H1 (cell line): ENCODE results near the gene LCE5A. TPM values are rescaled to one million over a fixed set of nuclear protein-coding genes. Genes with fewer than 3 reads are reported as not detected.

Experiments
- CTCF ChIA-PET: fragments of 300-600 bp; sonication (Branson Sonifier 250); formaldehyde crosslinking; loops from one replicate; lab custom pipeline; 2021; ENCODE audit not compliant: partially characterized antibody; lab: Charles Lee
- POLR2A ChIA-PET: fragments of 300-600 bp; sonication (Branson Sonifier 250); formaldehyde crosslinking; loops from one replicate; lab custom pipeline; 2021; ENCODE audit warnings: inconsistent platforms; ENCODE audit not compliant: partially characterized antibody; lab: Charles Lee
- DNase-seq, 2 experiments: peaks; one replicate each; pipeline versions ENCODE4 v3.0.0 to v3.0.0-alpha.2; 2010 to 2022; ENCODE audit warnings: low spot score in 2 of 2, low read depth in 1 of 2, mixed read lengths in 1 of 2
- FAIRE-seq: peaks from 2 replicates; lab custom pipeline; 2011; peaks lifted over from hg19 to GRCh38; lab: Jason Lieb, UNC
- H2AFZ ChIP-seq: 2 replicates; pipeline ENCODE4 v1.8.1; 2012; ENCODE audit warnings: low read length, inconsistent platforms
- H2AK5ac ChIP-seq: 2 replicates; pipeline ENCODE4 v1.6.1; 2013; ENCODE audit warnings: low read depth, low read length
- H2BK120ac ChIP-seq: replicated peaks from 2 replicates; pipeline ENCODE3; 2013; ENCODE audit warnings: low read depth, low read length, inconsistent platforms
- H2BK12ac ChIP-seq: 2 replicates; pipeline ENCODE4 v1.6.1; 2013; ENCODE audit warnings: low read depth, low read length
- H2BK15ac ChIP-seq: 2 replicates; pipeline ENCODE4 v1.6.1; 2013; ENCODE audit warnings: low read length
- H2BK20ac ChIP-seq: 2 replicates; pipeline ENCODE4 v1.6.1; 2013; ENCODE audit warnings: low read length
- H2BK5ac ChIP-seq: 2 replicates; pipeline ENCODE4 v1.6.1; 2013; ENCODE audit warnings: low read depth, low read length
- H3K14ac ChIP-seq: 2 replicates; pipeline ENCODE4 v1.6.1; 2013; ENCODE audit warnings: inconsistent platforms; ENCODE audit not compliant: insufficient read length
- H3K18ac ChIP-seq: 2 replicates; pipeline ENCODE4 v1.6.1; 2013; ENCODE audit warnings: low read length; ENCODE audit errors: extremely low read depth
- H3K23ac ChIP-seq: 2 replicates; pipeline ENCODE4 v1.6.1; 2013; ENCODE audit warnings: inconsistent platforms; ENCODE audit not compliant: insufficient read length
- H3K23me2 ChIP-seq: 2 replicates; pipeline ENCODE4 v1.6.1; 2013; ENCODE audit warnings: low read depth, low read length
- H3K27ac ChIP-seq: 2 replicates; pipeline ENCODE4 v1.6.1; 2011; ENCODE audit warnings: low read depth, low read length, inconsistent platforms
- H3K27me3 ChIP-seq, 4 experiments: replicated peaks in 1 of 4; 1 replicate in 1 of 4; 2 replicates in 3 of 4; pipeline versions ENCODE4 v1.6.1 to v1.8.1; 2011 to 2013; ENCODE audit warnings: low read length in 3 of 4, mild to moderate bottlenecking in 3 of 4, inconsistent platforms in 2 of 4, mixed read lengths in 2 of 4, moderate library complexity in 1 of 4; ENCODE audit not compliant: control insufficient read depth in 3 of 4, insufficient read depth in 3 of 4; ENCODE audit errors: extremely low read depth in 1 of 4
- H3K36me3 ChIP-seq, 4 experiments: 2 replicates each; pipeline versions ENCODE4 v1.6.1 to v1.8.1; 2011 to 2013; ENCODE audit warnings: mild to moderate bottlenecking in 4 of 4, low read length in 3 of 4, moderate library complexity in 2 of 4, control low read depth in 1 of 4, inconsistent platforms in 1 of 4; ENCODE audit not compliant: insufficient read depth in 4 of 4, control insufficient read depth in 2 of 4
- H3K4ac ChIP-seq: replicated peaks from 2 replicates; pipeline ENCODE3; 2013; ENCODE audit warnings: low read length, low read depth, mixed read lengths, inconsistent platforms; ENCODE audit not compliant: insufficient read length
- H3K4me1 ChIP-seq, 4 experiments: replicated peaks in 1 of 4; 1 replicate in 1 of 4; 2 replicates in 3 of 4; pipeline versions ENCODE4 v1.6.1 to v1.8.1; 2011 to 2013; ENCODE audit warnings: low read length in 3 of 4, inconsistent platforms in 2 of 4, mixed read lengths in 1 of 4; ENCODE audit not compliant: insufficient read depth in 4 of 4, control insufficient read depth in 3 of 4
- H3K4me2 ChIP-seq, 2 experiments: 2 replicates each; pipeline versions ENCODE4 v1.6.1 to v1.8.1; 2011 to 2013; ENCODE audit warnings: low read depth in 2 of 2, low read length in 2 of 2, control low read depth in 1 of 2, inconsistent platforms in 1 of 2, mild to moderate bottlenecking in 1 of 2; ENCODE audit not compliant: insufficient read depth in 1 of 2
- H3K4me3 ChIP-seq, 4 experiments: fragments of 200-600, 300-600 bp in 1 of 4; sonication (generic), shearing (Covaris generic), sonication (Bioruptor Twin) in 1 of 4; 2 replicates each; pipeline versions ENCODE4 v1.5.1 to v1.8.1; 2011 to 2016; ENCODE audit warnings: low read length in 4 of 4, low read depth in 3 of 4, control low read depth in 2 of 4, inconsistent platforms in 2 of 4, mild to moderate bottlenecking in 2 of 4, mixed read lengths in 1 of 4, moderate library complexity in 1 of 4; ENCODE audit not compliant: insufficient read depth in 2 of 4; ENCODE audit errors: extremely low read depth in 1 of 4
- H3K56ac ChIP-seq: replicated peaks from 2 replicates; pipeline ENCODE3; 2013; ENCODE audit warnings: low read depth, mild to moderate bottlenecking, mixed read lengths, low read length, inconsistent platforms; ENCODE audit not compliant: insufficient read length
- H3K79me1 ChIP-seq: 2 replicates; pipeline ENCODE4 v1.6.1; 2013; ENCODE audit warnings: low read depth, low read length, control low read depth
- H3K79me2 ChIP-seq, 2 experiments: 2 replicates each; pipeline versions ENCODE4 v1.6.1 to v1.8.1; 2012 to 2013; ENCODE audit warnings: low read length in 2 of 2, mild to moderate bottlenecking in 2 of 2, inconsistent platforms in 1 of 2; ENCODE audit not compliant: insufficient read depth in 2 of 2, control insufficient read depth in 1 of 2
- H3K9ac ChIP-seq, 4 experiments: replicated peaks in 1 of 4; 1 replicate in 1 of 4; 2 replicates in 3 of 4; pipeline versions ENCODE4 v1.6.1 to v1.8.1; 2011 to 2013; ENCODE audit warnings: low read depth in 3 of 4, low read length in 3 of 4, control low read depth in 2 of 4, mild to moderate bottlenecking in 2 of 4, moderate library complexity in 2 of 4, inconsistent platforms in 1 of 4; ENCODE audit errors: extremely low read depth in 1 of 4
- H3K9me3 ChIP-seq, 2 experiments: 2 replicates each; pipeline versions ENCODE4 v1.6.1 to v1.8.1; 2012 to 2013; ENCODE audit warnings: mild to moderate bottlenecking in 2 of 2, moderate library complexity in 2 of 2, control low read depth in 1 of 2, inconsistent platforms in 1 of 2, low read depth in 1 of 2, low read length in 1 of 2, mixed read lengths in 1 of 2; ENCODE audit not compliant: insufficient read depth in 2 of 2
- H4K20me1 ChIP-seq, 2 experiments: replicated peaks in 1 of 2; 2 replicates each; pipeline versions ENCODE3 to v1.8.1; 2011 to 2013; ENCODE audit warnings: inconsistent platforms in 2 of 2, low read length in 2 of 2, mild to moderate bottlenecking in 1 of 2; ENCODE audit not compliant: insufficient read depth in 2 of 2, control insufficient read depth in 1 of 2
- H4K5ac ChIP-seq: 2 replicates; pipeline ENCODE4 v1.6.1; 2013; ENCODE audit warnings: low read length, low read depth, mixed read lengths, inconsistent platforms; ENCODE audit not compliant: insufficient read length
- H4K8ac ChIP-seq: 2 replicates; pipeline ENCODE4 v1.8.0; 2013; ENCODE audit warnings: mild to moderate bottlenecking, moderate library complexity, low read length, inconsistent platforms; ENCODE audit not compliant: insufficient read depth; ENCODE audit errors: extremely low read depth
- H4K91ac ChIP-seq: replicated peaks from 2 replicates; pipeline ENCODE3; 2013; ENCODE audit warnings: low read length, mixed read lengths, inconsistent platforms; ENCODE audit not compliant: insufficient read length
- BRCA1 ChIP-seq: IDR thresholded peaks from 2 replicates; pipeline ENCODE4 v1.6.1; 2012; ENCODE audit warnings: low read depth, low read length, improper control_type of control experiment
- HDAC6 ChIP-seq: IDR thresholded peaks from one replicate; pipeline ENCODE4 v1.7.1; 2012; ENCODE audit warnings: low read depth, mild to moderate bottlenecking, inconsistent platforms, low read length, moderate library complexity
- JUND ChIP-seq: IDR thresholded peaks from 2 replicates; pipeline ENCODE4 v1.6.1; 2011; ENCODE audit warnings: mild to moderate bottlenecking, improper control_type of control experiment, low read length
- PHF8 ChIP-seq: fragments of 200-600 bp; sonication (generic); conservative IDR thresholded peaks from 2 replicates; pipeline ENCODE4 v1.7.1; 2012; ENCODE audit warnings: low read depth, mild to moderate bottlenecking, inconsistent platforms, low read length, moderate library complexity
- RBBP5 ChIP-seq: IDR thresholded peaks from 2 replicates; pipeline ENCODE4 v1.7.1; 2012; ENCODE audit warnings: low read depth, mild to moderate bottlenecking, inconsistent platforms, low read length, moderate library complexity, borderline replicate concordance
- SP2 ChIP-seq: IDR thresholded peaks from 2 replicates; pipeline ENCODE4 v1.6.1; 2012; ENCODE audit warnings: mild to moderate bottlenecking, low read length, inconsistent platforms
- SP4 ChIP-seq: IDR thresholded peaks from 2 replicates; pipeline ENCODE4 v1.6.1; 2012; ENCODE audit warnings: low read length, inconsistent platforms
- SUZ12 ChIP-seq: fragments of 200-600 bp; sonication (generic); IDR thresholded peaks from 2 replicates; pipeline ENCODE4 v1.6.1; 2012; ENCODE audit warnings: mild to moderate bottlenecking, inconsistent platforms, low read length, moderate library complexity, mixed read lengths
- TAF7 ChIP-seq: optimal IDR thresholded peaks from 2 replicates; pipeline ENCODE3; 2011; ENCODE audit warnings: low read depth, mild to moderate bottlenecking, inconsistent platforms, low read length, moderate library complexity, borderline replicate concordance
- WGBS, 2 experiments: shearing (Covaris generic) in 1 of 2; methylation state at CpG; one replicate each; pipeline versions ENCODE4 v1.1.6 to v1.1.7; 2013 to 2015; ENCODE audit warnings: low lambda C conversion rate in 2 of 2, mixed read lengths in 2 of 2, inconsistent platforms in 1 of 2, low coverage in 1 of 2, missing lambda C conversion rate in 1 of 2; ENCODE audit not compliant: insufficient replicate concordance in 2 of 2, insufficient coverage in 1 of 2, insufficient read length in 1 of 2; ENCODE audit errors: extremely low coverage in 1 of 2, missing lambda C conversion rate in 1 of 2; 5-methylcytosine and 5-hydroxymethylcytosine counted together
- polyA plus RNA-seq, 7 experiments: library from polyadenylated mRNA; depleted of rRNA in 3 of 7; stranded (reverse) in 5 of 7; unstranded in 2 of 7; fragments of >200 nt in 5 of 7; fragments of 200-250 nt in 2 of 7; gene quantifications; 1 replicate in 5 of 7; 2 replicates in 1 of 7; 4 replicates in 1 of 7; pipeline versions ENCODE4 v1.2.1 to v1.2.3, GENCODE V29; 2011 to 2013; ENCODE audit warnings: missing spikeins in 2 of 7, mixed read lengths in 2 of 7
- total RNA-seq: library from RNA; stranded (reverse); fragmentation: NEBNext Ultra II Directional; extraction: Animal tissue kit (Norgen Biotek cat#: 25700); gene quantifications from 2 replicates; pipeline ENCODE4 v1.2.1, GENCODE V29; 2021

LCE5A gene
- total and polyA plus RNA-seq, 2 of the 8 experiments (the other 6 are each of a cell fraction or from before 2014, with no cell fraction given): not detected

- no peak overlapping the region for H3K4ac ChIP-seq
- H2BK20ac ChIP-seq: no peak overlapping the region
- ChIA-PET POLR2A (no interaction called here), CTCF (no interaction called here)
- no peak overlapping the region for H3K14ac ChIP-seq
- no peak overlapping the region for H3K4me2 ChIP-seq
- no peak overlapping the region for H2BK120ac ChIP-seq
- no peak overlapping the region for H3K56ac ChIP-seq
- no peak overlapping the region for H2AK5ac ChIP-seq
- no peak overlapping the region for H2AFZ ChIP-seq
- no peak for TF ChIP-seq SP4
- TF ChIP-seq BRCA1: no peak
- no peak for TF ChIP-seq JUND
- no peak for TF ChIP-seq SP2
- TF ChIP-seq PHF8: no peak
- TF ChIP-seq SUZ12: no peak
- TF ChIP-seq RBBP5: no peak
- TF ChIP-seq TAF7: no peak
- no peak for TF ChIP-seq HDAC6
- no peaks in the 10 kb centered on the region for H3K4me1 ChIP-seq
- no peaks in the 10 kb centered on the region for H3K23me2 ChIP-seq
- no peaks in the 10 kb centered on the region for H3K36me3 ChIP-seq
- no peak overlapping the region for H3K9ac ChIP-seq
- no peak overlapping the region for H3K23ac ChIP-seq
- peaks cover 77 to 79% of the 10 kb centered on the region in 2 experiments for H3K9me3 ChIP-seq
- FAIRE-seq (no peak), DNase-seq (no peak)
- no peaks in the 10 kb centered on the region for H4K20me1 ChIP-seq
- H3K27ac ChIP-seq: no peak overlapping the region
- no peaks in the 10 kb centered on the region for H3K79me1 ChIP-seq
- H3K27me3 ChIP-seq: no peaks in the 10 kb centered on the region
- no peak overlapping the region for H2BK5ac ChIP-seq
- H3K18ac ChIP-seq: no peak overlapping the region
- H3K79me2 ChIP-seq: no peaks in the 10 kb centered on the region
- 68% methylated on average over 3 of the region's 3 CpGs; no CpG with 5 or more reads in 1 of the 2 experiments for WGBS, 2 experiments
- no peak overlapping the region for H2BK12ac ChIP-seq
- no peak overlapping the region for H4K5ac ChIP-seq
- H4K8ac ChIP-seq: no peak overlapping the region
- no peak overlapping the region for H4K91ac ChIP-seq
- no peak overlapping the region for H3K4me3 ChIP-seq
- no peak overlapping the region for H2BK15ac ChIP-seq
Observed at GRCh38 chr1:152535774-152536173, 25.2 kb downstream of the LCE5A start.
